ENCODE data around the gene BMP7. TPM values are rescaled to one million over a fixed set of nuclear protein-coding genes. Genes with fewer than 3 reads are reported as not detected.

The BMP7 gene
- total and polyA plus RNA-seq, 2 of the 8 experiments (the other 6 are each of a cell fraction or from before 2014, with no cell fraction given), result 9.2 to 14.7 TPM

DNA sequence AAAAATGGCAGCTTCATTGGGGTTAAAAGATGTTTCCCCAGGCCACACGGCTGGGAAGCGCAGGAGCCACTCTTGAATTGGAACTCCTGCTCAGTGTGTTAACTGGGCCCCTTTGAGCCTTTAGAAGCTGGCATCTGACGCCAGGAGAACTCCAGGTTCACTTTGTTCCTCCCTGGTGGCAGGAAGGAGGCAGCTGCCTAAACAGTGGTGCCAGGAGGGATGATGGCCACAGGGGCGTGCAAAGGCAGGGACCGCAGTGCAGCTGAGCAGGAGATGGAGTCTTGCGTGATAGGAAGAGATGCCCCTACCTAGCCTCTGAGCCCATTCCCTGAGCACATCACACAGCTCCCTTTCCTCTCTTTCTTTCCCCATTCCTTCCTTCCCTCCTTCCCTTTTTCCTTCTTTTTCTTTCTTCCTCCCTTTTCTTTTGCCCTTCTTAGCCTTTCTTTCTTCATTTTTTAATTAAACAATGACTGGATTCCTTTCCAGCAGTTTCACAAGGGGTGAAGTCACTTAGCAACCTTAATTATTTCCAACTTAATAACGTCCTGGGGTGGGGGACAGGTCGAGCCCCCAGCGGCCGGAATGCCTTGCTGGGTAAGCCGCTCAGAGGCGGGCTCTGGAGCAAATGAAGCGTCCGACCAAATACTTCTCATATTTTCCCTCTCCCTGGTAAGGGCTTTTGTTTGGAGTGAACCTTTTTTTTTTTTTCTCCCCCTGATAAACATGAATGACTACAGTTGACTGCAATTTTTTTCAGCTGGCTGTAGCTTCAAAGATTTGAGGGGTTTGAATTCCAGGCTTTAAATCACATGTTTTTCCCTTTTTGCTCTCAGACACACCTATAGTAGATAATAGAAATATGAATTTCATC, 20.8 kb upstream of the BMP7 start:
- no peak overlapping the region for H3K14ac ChIP-seq (ENCODE audit: insufficient read length)
- no peak overlapping the region for H2BK5ac ChIP-seq (ENCODE audit: low read depth, low read length)
- H3K56ac ChIP-seq (replicated peaks; ENCODE audit: insufficient read length, low read depth, low read length), result no peak overlapping the region
- H3K27me3 ChIP-seq (replicated peaks in 1 of 4; ENCODE audit: control insufficient read depth in 3 of 4, extremely low read depth in 1 of 4, insufficient read depth in 3 of 4, low read length in 3 of 4), result no peaks in the 10 kb centered on the region; a peak in 1 of 7 replicates
- no peak overlapping the region for H4K5ac ChIP-seq (ENCODE audit: insufficient read length, low read depth, low read length)
- H2AFZ ChIP-seq (ENCODE audit: low read length), result no peak overlapping the region
- no peak overlapping the region for H2AK5ac ChIP-seq (ENCODE audit: low read depth, low read length)
- H3K23me2 ChIP-seq (ENCODE audit: low read depth, low read length), result no peaks in the 10 kb centered on the region
- no peak overlapping the region for H3K4me2 ChIP-seq (ENCODE audit: insufficient read depth in 1 of 2, low read depth in 2 of 2, low read length in 2 of 2)
- no peaks in the 10 kb centered on the region for H3K79me1 ChIP-seq (ENCODE audit: low read depth, low read length)
- H4K8ac ChIP-seq (ENCODE audit: extremely low read depth, insufficient read depth, low read length), result no peak overlapping the region
- no peaks in the 10 kb centered on the region for H3K79me2 ChIP-seq (ENCODE audit: control insufficient read depth in 1 of 2, insufficient read depth in 2 of 2, low read length in 2 of 2)
- no peak overlapping the region for H3K23ac ChIP-seq (ENCODE audit: insufficient read length)
- FAIRE-seq, result no peak
- no peaks in the 10 kb centered on the region for H3K9me3 ChIP-seq (ENCODE audit: insufficient read depth in 2 of 2, low read depth in 1 of 2, low read length in 1 of 2)
- H2BK12ac ChIP-seq (ENCODE audit: low read depth, low read length), result no peak overlapping the region
- H3K4me1 ChIP-seq (replicated peaks in 1 of 4; ENCODE audit: control insufficient read depth in 3 of 4, insufficient read depth in 4 of 4, low read length in 3 of 4), result peaks cover 0 to 11% (median 3%) of the 10 kb centered on the region in 4 experiments; a peak in 3 of 7 replicates
- H3K4me3 ChIP-seq (ENCODE audit: extremely low read depth in 1 of 4, insufficient read depth in 2 of 4, low read depth in 3 of 4, low read length in 4 of 4), result no peak overlapping the region
- no peaks in the 10 kb centered on the region for H3K36me3 ChIP-seq (ENCODE audit: control insufficient read depth in 2 of 4, insufficient read depth in 4 of 4, low read length in 3 of 4)
- no peak overlapping the region for H2BK15ac ChIP-seq (ENCODE audit: low read length)
- WGBS, 2 experiments (ENCODE audit: extremely low coverage in 1 of 2, insufficient coverage in 1 of 2, insufficient read length in 1 of 2, insufficient replicate concordance in 2 of 2, low coverage in 1 of 2, low lambda C conversion rate in 2 of 2, missing lambda C conversion rate in 1 of 2), result 63% methylated on average over 13 of the region's 14 CpGs; no CpG with 5 or more reads in 1 of the 2 experiments
- CTCF ChIA-PET (ENCODE audit: partially characterized antibody), result interaction anchor here (0.7 to 2.8 kb wide), 11 partner anchors 9 to 1339 kb away, joined by 3 to 13 read pairs (median 3); partner anchors contain the start of gene SPO11
- H3K9ac ChIP-seq (replicated peaks in 1 of 4; ENCODE audit: extremely low read depth in 1 of 4, low read depth in 3 of 4, low read length in 3 of 4), result no peak overlapping the region
- POLR2A ChIA-PET (ENCODE audit: partially characterized antibody), result no interaction called here
- no peak overlapping the region for H4K91ac ChIP-seq (replicated peaks; ENCODE audit: insufficient read length, low read length)
- H2BK20ac ChIP-seq (ENCODE audit: low read length), result no peak overlapping the region
- H4K20me1 ChIP-seq (replicated peaks in 1 of 2; ENCODE audit: control insufficient read depth in 1 of 2, insufficient read depth in 2 of 2, low read length in 2 of 2), result no peaks in the 10 kb centered on the region
- no peak for DNase-seq (ENCODE audit: low read depth in 1 of 2, low spot score in 2 of 2)
- H3K27ac ChIP-seq (ENCODE audit: low read depth, low read length), result no peak overlapping the region
- no peak overlapping the region for H3K4ac ChIP-seq (replicated peaks; ENCODE audit: insufficient read length, low read depth, low read length)
- H2BK120ac ChIP-seq (replicated peaks; ENCODE audit: low read depth, low read length), result no peak overlapping the region
- no peak overlapping the region for H3K18ac ChIP-seq (ENCODE audit: extremely low read depth, low read length)
- TF ChIP-seq CTBP2 (IDR thresholded peaks at IDR 0.05; ENCODE audit: borderline replicate concordance, insufficient read depth, insufficient read length, low read length) (no peak), SIN3A (conservative IDR thresholded peaks at IDR 0.05 in 1 of 2, IDR thresholded peaks at IDR 0.05 in 1 of 2; ENCODE audit: low read depth in 1 of 2, low read length in 2 of 2) (no peak), RFX5 (IDR thresholded peaks at IDR 0.05; ENCODE audit: borderline replicate concordance, low read depth, low read length) (no peak), SAP30 (IDR thresholded peaks at IDR 0.05; ENCODE audit: insufficient read depth, insufficient replicate concordance, low read length) (no peak), TEAD4 (IDR thresholded peaks at IDR 0.05; ENCODE audit: low read depth, low read length) (no peak)
- TF ChIP-seq, protein P1, sequence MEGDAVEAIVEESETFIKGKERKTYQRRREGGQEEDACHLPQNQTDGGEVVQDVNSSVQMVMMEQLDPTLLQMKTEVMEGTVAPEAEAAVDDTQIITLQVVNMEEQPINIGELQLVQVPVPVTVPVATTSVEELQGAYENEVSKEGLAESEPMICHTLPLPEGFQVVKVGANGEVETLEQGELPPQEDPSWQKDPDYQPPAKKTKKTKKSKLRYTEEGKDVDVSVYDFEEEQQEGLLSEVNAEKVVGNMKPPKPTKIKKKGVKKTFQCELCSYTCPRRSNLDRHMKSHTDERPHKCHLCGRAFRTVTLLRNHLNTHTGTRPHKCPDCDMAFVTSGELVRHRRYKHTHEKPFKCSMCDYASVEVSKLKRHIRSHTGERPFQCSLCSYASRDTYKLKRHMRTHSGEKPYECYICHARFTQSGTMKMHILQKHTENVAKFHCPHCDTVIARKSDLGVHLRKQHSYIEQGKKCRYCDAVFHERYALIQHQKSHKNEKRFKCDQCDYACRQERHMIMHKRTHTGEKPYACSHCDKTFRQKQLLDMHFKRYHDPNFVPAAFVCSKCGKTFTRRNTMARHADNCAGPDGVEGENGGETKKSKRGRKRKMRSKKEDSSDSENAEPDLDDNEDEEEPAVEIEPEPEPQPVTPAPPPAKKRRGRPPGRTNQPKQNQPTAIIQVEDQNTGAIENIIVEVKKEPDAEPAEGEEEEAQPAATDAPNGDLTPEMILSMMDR (IDR thresholded peaks at IDR 0.05; ENCODE audit: control extremely low read depth in 1 of 3, insufficient read depth in 1 of 3, low read depth in 1 of 3, low read length in 3 of 3), result no peak

Measured in H1 (cell line).